MCF 10A (cell line): ENCODE measurements around the gene GRM8. TPM values are rescaled to one million over a fixed set of nuclear protein-coding genes. Genes with fewer than 3 reads are reported as not detected.
A peak's percentile ranks its signal among the peaks of the same experiment; 100 is the strongest.
"Not testable (repeated sequence)": the region's sequence is repeated elsewhere in the genome, so short reads cannot be mapped to it uniquely, and the experiment has no call there.

Experiments used
- BruUV-seq: library from RNA; stranded (reverse); fragments of 400-500 nt; replicated peaks from 2 replicates; lab custom pipeline; 2021; lab: Mats Ljungman, UMichigan
- CTCF ChIA-PET: fragments of 300-600 bp; sonication (Branson Sonifier 250); formaldehyde crosslinking; extraction: SDS; loops from one replicate; lab custom pipeline; 2021; ENCODE audit warnings: antibody characterized with exemption, inconsistent platforms; lab: Yijun Ruan, JAX
- POLR2A ChIA-PET: fragments of 300-600, 350-650 bp; sonication (Branson Sonifier 250); formaldehyde crosslinking; extraction: SDS; loops from one replicate; lab custom pipeline; 2020; ENCODE audit warnings: antibody characterized with exemption, inconsistent platforms; lab: Yijun Ruan, JAX
- DNase-seq: peaks from one replicate; pipeline ENCODE4 v3.0.0-alpha.2; 2018; ENCODE audit not compliant: unreplicated experiment
- H3K27ac Mint-ChIP-seq: one replicate; pipeline ENCODE4 v1.8.0; 2022; ENCODE audit warnings: mild to moderate bottlenecking, low read depth, mixed read lengths; ENCODE audit not compliant: unreplicated experiment
- H3K27me3 Mint-ChIP-seq: one replicate; pipeline ENCODE4 v1.8.0; 2022; ENCODE audit warnings: mixed read lengths; ENCODE audit not compliant: insufficient read depth, unreplicated experiment
- H3K36me3 Mint-ChIP-seq: one replicate; pipeline ENCODE4 v1.8.0; 2022; ENCODE audit warnings: mild to moderate bottlenecking, moderate library complexity, mixed read lengths; ENCODE audit not compliant: insufficient read depth, unreplicated experiment
- H3K4me1 Mint-ChIP-seq: one replicate; pipeline ENCODE4 v1.8.0; 2022; ENCODE audit warnings: mixed read lengths; ENCODE audit not compliant: insufficient read depth, unreplicated experiment
- H3K4me3 Mint-ChIP-seq: one replicate; pipeline ENCODE4 v1.8.0; 2022; ENCODE audit warnings: mild to moderate bottlenecking, moderate library complexity, mixed read lengths; ENCODE audit not compliant: unreplicated experiment
- H3K9me3 Mint-ChIP-seq: one replicate; pipeline ENCODE4 v1.8.0; 2022; ENCODE audit warnings: mixed read lengths; ENCODE audit not compliant: unreplicated experiment
- CTCF ChIP-seq: fragments of 200-600 bp; IDR thresholded peaks from one replicate; pipeline ENCODE4 v1.8.0; 2022; ENCODE audit warnings: antibody characterized with exemption, mild to moderate bottlenecking; ENCODE audit not compliant: unreplicated experiment
- intact Hi-C: fragments of 100-400 bp; cut with micrococcal nuclease; formaldehyde crosslinking; loops from 2 replicates; pipeline ENCODE4 v1.14.1; 2022
- total RNA-seq: library from RNA; stranded (reverse); gene quantifications from 2 replicates; pipeline ENCODE4 v1.2.3, GENCODE V29; 2022

GRM8 gene
- total RNA-seq, 1 experiment from 2014 or later: not detected

- H3K27me3 Mint-ChIP-seq: peaks cover 67% of the 10 kb centered on the region
- intact Hi-C loops: loop anchor here (2.0 kb wide), 1 partner anchor 98 kb away; no protein-coding TSS in a partner anchor
- DNase-seq, H3K9me3 Mint-ChIP-seq, H3K36me3 Mint-ChIP-seq, H3K4me1 Mint-ChIP-seq, POLR2A ChIA-PET, BruUV-seq, H3K4me3 Mint-ChIP-seq, H3K27ac Mint-ChIP-seq: not testable (repeated sequence)
- CTCF ChIA-PET: interaction anchor here (0.5 to 3.1 kb wide), 12 partner anchors 15 to 932 kb away, joined by 3 to 64 read pairs (median 3); no protein-coding TSS in a partner anchor
Measured at GRCh38 chr7:126901041-126901765, 351.5 kb downstream of the GRM8 start.

- H3K9me3 Mint-ChIP-seq, H3K36me3 Mint-ChIP-seq, H3K4me3 Mint-ChIP-seq, CTCF ChIA-PET, H3K4me1 Mint-ChIP-seq, H3K27ac Mint-ChIP-seq, BruUV-seq, DNase-seq, POLR2A ChIA-PET, intact Hi-C loops: not testable (repeated sequence)
- H3K27me3 Mint-ChIP-seq: peaks cover 36% of the 10 kb centered on the region
Measured at GRCh38 chr7:126887980-126888379, 364.8 kb downstream of the GRM8 start.

GRCh38 chr7:126887560-126887959 lies 365.2 kb downstream of the GRM8 start:
- H3K27ac Mint-ChIP-seq, intact Hi-C loops, BruUV-seq, POLR2A ChIA-PET, CTCF ChIA-PET, H3K4me3 Mint-ChIP-seq, H3K36me3 Mint-ChIP-seq, H3K9me3 Mint-ChIP-seq, H3K4me1 Mint-ChIP-seq: not testable (repeated sequence)
- peak; percentile 4 for DNase-seq
- peaks cover 36% of the 10 kb centered on the region for H3K27me3 Mint-ChIP-seq

GRCh38 chr7:126882730-126883129 lies 370.0 kb downstream of the GRM8 start:
- H3K27ac Mint-ChIP-seq, BruUV-seq, H3K9me3 Mint-ChIP-seq, POLR2A ChIA-PET, H3K4me3 Mint-ChIP-seq, H3K36me3 Mint-ChIP-seq, H3K4me1 Mint-ChIP-seq, intact Hi-C loops: not testable (repeated sequence)
- H3K27me3 Mint-ChIP-seq: peaks cover 15% of the 10 kb centered on the region
- DNase-seq: peak; percentile 26
- CTCF ChIA-PET: interaction anchor here (0.7 kb wide), 1 partner anchor 209 kb away, joined by 3 read pairs; no protein-coding TSS in a partner anchor

GRCh38 chr7:126881908-126882307 lies 370.8 kb downstream of the GRM8 start:
- H3K27ac Mint-ChIP-seq, H3K36me3 Mint-ChIP-seq, BruUV-seq, DNase-seq, H3K27me3 Mint-ChIP-seq, H3K4me3 Mint-ChIP-seq, H3K9me3 Mint-ChIP-seq, POLR2A ChIA-PET, H3K4me1 Mint-ChIP-seq, intact Hi-C loops: not testable (repeated sequence)
- CTCF ChIA-PET: interaction anchor here (0.7 kb wide), 1 partner anchor 208 kb away, joined by 3 read pairs; no protein-coding TSS in a partner anchor

- Mint-ChIP-seq H3K9me3 (no peaks in the 10 kb centered on the region), H3K36me3 (no peaks in the 10 kb centered on the region), H3K4me3 (no peak overlapping the region), H3K27me3 (peaks cover under 1% of the 10 kb centered on the region), H3K4me1 (no peaks in the 10 kb centered on the region), H3K27ac (no peak overlapping the region)
- intact Hi-C loops: no loop called here
- CTCF ChIA-PET: no interaction called here
- POLR2A ChIA-PET: no interaction called here
- TF ChIP-seq CTCF: no peak
- no peak for DNase-seq
- BruUV-seq: no TSS peak
Measured at GRCh38 chr7:126881315-126881714, 371.4 kb downstream of the GRM8 start.

- CTCF ChIA-PET: interaction anchor here (0.6 kb wide), 1 partner anchor 1315 kb away, joined by 3 read pairs; no protein-coding TSS in a partner anchor
Measured at GRCh38 chr7:126876536-126876935, 376.2 kb downstream of the GRM8 start.

More at GRCh38 chr7:126876536-126876935, 376.2 kb downstream of the GRM8 start:
- H3K4me1 Mint-ChIP-seq, H3K27me3 Mint-ChIP-seq, intact Hi-C loops, H3K4me3 Mint-ChIP-seq, H3K27ac Mint-ChIP-seq, H3K9me3 Mint-ChIP-seq, DNase-seq, POLR2A ChIA-PET, H3K36me3 Mint-ChIP-seq, BruUV-seq: not testable (repeated sequence)
